GM19238 (cell line): Measurements from ENCODE around the gene SLC16A6.
"Not testable (repeated sequence)": the region's sequence is repeated elsewhere in the genome, so short reads cannot be mapped to it uniquely, and the experiment has no call there.

Experiments
- DNase-seq: peaks from one replicate; pipeline ENCODE4 v3.0.0; 2011; ENCODE audit warnings: low spot score; ENCODE audit not compliant: insufficient read length

The SLC16A6 gene

GRCh38 chr17:68225055-68225454 is 65.9 kb downstream of the SLC16A6 start:
- not testable (repeated sequence) for DNase-seq

- no peak for DNase-seq
These were observed 68.3 kb downstream of the SLC16A6 start for GRCh38 chr17:68222606-68223005.

GRCh38 chr17:68221786-68222185 is 69.1 kb downstream of the SLC16A6 start:
- DNase-seq, result no peak

- DNase-seq, result not testable (repeated sequence)
These were observed 70.1 kb downstream of the SLC16A6 start for GRCh38 chr17:68220786-68221185.

- not testable (repeated sequence) for DNase-seq
These were observed 70.7 kb downstream of the SLC16A6 start for GRCh38 chr17:68220186-68220585.

- DNase-seq, result not testable (repeated sequence)
These were observed 71.5 kb downstream of the SLC16A6 start for GRCh38 chr17:68219429-68219828.
